Endothelial cell of umbilical vein (primary cell): Measurements from ENCODE around the gene COG4. TPM values are rescaled to one million over a fixed set of nuclear protein-coding genes. Genes with fewer than 3 reads are reported as not detected.
A peak's percentile ranks its signal among the peaks of the same experiment; 100 is the strongest.

Experiments used
- BruUV-seq: library from RNA; stranded (reverse); fragments of 400-500 nt; replicated peaks from 2 replicates; lab custom pipeline; 2021; lab: Mats Ljungman, UMichigan
- CTCF ChIA-PET: fragments of 300-600, 350-600 bp; sonication (Branson Sonifier 250); formaldehyde crosslinking; loops from one replicate; lab custom pipeline; 2021; ENCODE audit warnings: antibody characterized with exemption, inconsistent platforms; lab: Charles Lee
- POLR2A ChIA-PET: fragments of 300-600, 350-600 bp; sonication (Branson Sonifier 250); formaldehyde crosslinking; loops from one replicate; lab custom pipeline; 2021; ENCODE audit warnings: antibody characterized with exemption, inconsistent platforms; lab: Charles Lee
- DNase-seq: peaks from one replicate; pipeline ENCODE4 v3.0.0-alpha.2; 2011; ENCODE audit warnings: low read depth, low spot score
- FAIRE-seq: peaks from 2 replicates; lab custom pipeline; 2011; peaks lifted over from hg19 to GRCh38; lab: Jason Lieb, UNC
- H2AFZ ChIP-seq: 2 replicates; pipeline ENCODE4 v1.6.0; 2012; ENCODE audit warnings: low read depth, low read length, control low read depth, inconsistent platforms
- H3K27ac ChIP-seq: 2 replicates; pipeline ENCODE4 v1.5.1; 2011; ENCODE audit warnings: low read depth, mild to moderate bottlenecking, control low read depth, low read length, moderate library complexity; ENCODE audit not compliant: insufficient read depth
- H3K27me3 ChIP-seq, 2 experiments: 2 replicates each; pipeline versions ENCODE4 v1.6.0 to v1.6.1; 2011; ENCODE audit warnings: low read length in 2 of 2, mixed read lengths in 1 of 2; ENCODE audit not compliant: control insufficient read depth in 2 of 2, insufficient read depth in 2 of 2
- H3K36me3 ChIP-seq, 2 experiments: 2 replicates in 1 of 2; 3 replicates in 1 of 2; pipeline ENCODE4 v1.5.1; 2011; ENCODE audit warnings: low read length in 2 of 2, mild to moderate bottlenecking in 1 of 2, moderate library complexity in 1 of 2; ENCODE audit not compliant: control insufficient read depth in 2 of 2, insufficient read depth in 2 of 2; ENCODE audit errors: extremely low read depth in 1 of 2
- H3K4me1 ChIP-seq: 3 replicates; pipeline ENCODE4 v1.5.1; 2011; ENCODE audit warnings: mild to moderate bottlenecking, low read length; ENCODE audit not compliant: control insufficient read depth, insufficient read depth; ENCODE audit errors: extremely low read depth
- H3K4me2 ChIP-seq: 2 replicates; pipeline ENCODE4 v1.6.1; 2011; ENCODE audit warnings: low read length, control low read depth, mixed read lengths; ENCODE audit not compliant: insufficient read depth
- H3K4me3 ChIP-seq, 3 experiments: fragments of 200-600 bp in 1 of 3; sonication (generic), shearing (Covaris generic) in 1 of 3; replicated peaks in 1 of 3; 2 replicates each; pipeline ENCODE4 v1.5.1; 2011 to 2016; ENCODE audit warnings: control low read depth in 3 of 3, low read length in 3 of 3, mild to moderate bottlenecking in 2 of 3, inconsistent platforms in 1 of 3, low read depth in 1 of 3, moderate library complexity in 1 of 3; ENCODE audit not compliant: insufficient read depth in 1 of 3
- H3K79me2 ChIP-seq: 2 replicates; pipeline ENCODE4 v1.6.0; 2012; ENCODE audit warnings: low read length, inconsistent platforms; ENCODE audit not compliant: control insufficient read depth, insufficient read depth
- H3K9ac ChIP-seq: replicated peaks from 2 replicates; pipeline ENCODE3; 2011; ENCODE audit warnings: low read length, control low read depth; ENCODE audit not compliant: insufficient read depth; ENCODE audit errors: extremely low read depth
- H3K9me1 ChIP-seq: replicated peaks from 3 replicates; pipeline ENCODE4 v1.6.0; 2011; ENCODE audit warnings: mild to moderate bottlenecking, low read length; ENCODE audit not compliant: control insufficient read depth, insufficient read depth; ENCODE audit errors: extremely low read depth
- H3K9me3 ChIP-seq: replicated peaks from 2 replicates; pipeline ENCODE4 v1.5.1; 2012; ENCODE audit warnings: low read length, inconsistent platforms; ENCODE audit not compliant: control insufficient read depth, insufficient read depth
- H4K20me1 ChIP-seq: replicated peaks from 2 replicates; pipeline ENCODE3; 2011; ENCODE audit warnings: mild to moderate bottlenecking, low read length; ENCODE audit not compliant: control insufficient read depth, insufficient read depth; ENCODE audit errors: extremely low read depth
- EZH2 ChIP-seq: IDR thresholded peaks from 2 replicates; pipeline ENCODE4 v1.6.1; 2012; ENCODE audit warnings: borderline replicate concordance, low read depth, mild to moderate bottlenecking, moderate library complexity, low read length, inconsistent platforms; ENCODE audit not compliant: severe bottlenecking
- FOS ChIP-seq: IDR thresholded peaks from 2 replicates; pipeline ENCODE4 v1.6.1; 2011; ENCODE audit warnings: mild to moderate bottlenecking, low read length, moderate library complexity, borderline replicate concordance; ENCODE audit not compliant: insufficient read depth
- GATA2 ChIP-seq: IDR thresholded peaks from 2 replicates; pipeline ENCODE4 v1.7.0; 2011; ENCODE audit warnings: low read depth, mild to moderate bottlenecking, moderate library complexity, mixed read lengths, low read length; ENCODE audit not compliant: insufficient read length, insufficient read depth
- JUN ChIP-seq: IDR thresholded peaks from 2 replicates; pipeline ENCODE4 v1.6.1; 2011; ENCODE audit warnings: borderline replicate concordance, low read depth; ENCODE audit not compliant: insufficient read length, insufficient read depth
- MYC ChIP-seq: IDR thresholded peaks from one replicate; pipeline ENCODE4 v1.6.1; 2011; ENCODE audit warnings: mild to moderate bottlenecking, low read depth, low read length
- POLR2A ChIP-seq: IDR thresholded peaks from 2 replicates; pipeline ENCODE4 v1.6.1; 2012; ENCODE audit warnings: low read depth, mild to moderate bottlenecking, control low read depth, low read length
- POLR2AphosphoS5 ChIP-seq: IDR thresholded peaks from 2 replicates; pipeline ENCODE4 v1.6.1; 2012; ENCODE audit warnings: low read depth, mild to moderate bottlenecking, control low read depth, low read length, moderate library complexity; ENCODE audit not compliant: insufficient read depth
- dilution Hi-C: fragments of 300-500 bp; cut with MboI; formaldehyde crosslinking; loops from one replicate; pipeline ENCODE4 v1.15.0; 2019; ENCODE audit warnings: low sequenced_read_pairs; ENCODE audit not compliant: extremely low pct_ligation_motif_present
- intact Hi-C: fragments of 100-400 bp; cut with micrococcal nuclease; formaldehyde crosslinking; loops from one replicate; pipeline ENCODE4 v1.10.0; 2022
- polyA plus RNA-seq, 4 experiments: library from polyadenylated mRNA; depleted of rRNA in 3 of 4; stranded (reverse) in 3 of 4; unstranded in 1 of 4; fragments of >200 nt; gene quantifications; 2 replicates each; pipeline versions ENCODE4 v1.2.1 to v1.2.3, GENCODE V29; 2011 to 2012; ENCODE audit warnings: missing spikeins in 1 of 4
- total RNA-seq: library from RNA; stranded (reverse); gene quantifications from 2 replicates; pipeline ENCODE4 v1.2.3, GENCODE V29; 2021
- TF ChIP-seq, protein P1 (sequence below): IDR thresholded peaks from 2 replicates; pipeline ENCODE4 v1.6.1; 2011; ENCODE audit not compliant: insufficient read depth, insufficient read length
- TF ChIP-seq, protein P2 (sequence below), 2 donors: IDR thresholded peaks; 1 replicate in 1 of 2; 2 replicates in 1 of 2; pipeline ENCODE4 v1.5.1; 2011; ENCODE audit warnings: low read length in 2 of 2, mild to moderate bottlenecking in 2 of 2, moderate library complexity in 2 of 2, control low read depth in 1 of 2, inconsistent platforms in 1 of 2, low read depth in 1 of 2; ENCODE audit not compliant: insufficient read depth in 1 of 2; ENCODE audit errors: extremely low read depth in 1 of 2

Gene COG4
- total and polyA plus RNA-seq, 2 donors (not counting 3 experiments of a cell fraction or from before 2014, with no cell fraction given): 53.7 to 61.2 TPM

DNA sequence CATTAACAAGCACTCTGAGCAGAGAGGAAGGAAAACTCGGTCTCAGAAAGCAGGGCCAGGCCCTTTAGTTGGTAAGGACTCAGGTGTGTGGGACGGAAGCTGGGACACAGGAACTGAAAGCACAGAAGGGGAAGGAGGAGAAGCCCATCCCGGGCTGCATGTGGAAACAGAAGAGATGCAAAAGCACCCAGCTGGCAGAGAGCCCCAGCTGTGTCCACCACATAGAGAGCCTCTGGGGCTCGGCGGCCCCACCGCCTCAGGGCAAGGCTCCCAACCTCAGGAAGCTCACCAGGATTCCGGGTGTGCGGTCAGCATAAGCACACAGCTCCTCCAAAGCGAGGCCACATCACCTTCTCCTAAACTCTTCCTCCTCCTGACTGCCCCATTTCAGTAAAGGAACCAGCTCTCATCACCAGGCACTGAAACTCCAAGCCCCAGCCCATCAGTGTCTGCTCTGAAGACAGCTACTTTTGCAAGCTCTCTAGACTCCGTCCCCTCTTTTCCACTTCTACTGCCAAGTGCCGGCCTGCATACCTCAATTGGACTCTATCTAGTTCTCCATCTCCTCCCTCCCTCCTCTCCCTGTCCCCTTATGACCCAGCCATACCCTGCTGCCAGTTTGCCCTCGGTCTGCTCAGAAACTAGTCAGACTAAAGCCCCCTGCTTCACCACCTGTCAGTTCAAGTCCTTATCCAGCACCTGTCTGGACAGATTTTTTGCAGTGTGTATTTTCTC, 90.5 kb downstream of the COG4 start:
- CTCF ChIA-PET: interaction anchor here (1.0 to 2.1 kb wide), 7 partner anchors 13 to 58 kb away, joined by 3 to 6 read pairs (median 3); no protein-coding TSS in a partner anchor
- Histone ChIP-seq H3K9me1 (no peaks in the 10 kb centered on the region), H3K4me3 (no peak overlapping the region), H3K4me1 (peaks cover 72% of the 10 kb centered on the region), H3K36me3 (peaks cover 0 to 5% of the 10 kb centered on the region in 2 experiments), H3K9me3 (no peaks in the 10 kb centered on the region), H3K4me2 (peak overlapping the region; percentile 25), H3K27ac (peak overlapping the region; percentile 60), H2AFZ (no peak overlapping the region), H3K79me2 (peaks cover 62% of the 10 kb centered on the region), H3K27me3 (no peaks in the 10 kb centered on the region), H4K20me1 (no peaks in the 10 kb centered on the region), H3K9ac (peak overlapping the region; percentile 35)
- no TSS peak for BruUV-seq
- DNase-seq (no peak), FAIRE-seq (no peak)
- TF ChIP-seq GATA2: peak; percentile 13
- TF ChIP-seq FOS: no peak
- dilution Hi-C loops: no loop called here
- intact Hi-C loops: loop anchor here (1.0 kb wide), 1 partner anchor 29 kb away; no protein-coding TSS in a partner anchor
- POLR2A ChIA-PET: no interaction called here

DNA sequence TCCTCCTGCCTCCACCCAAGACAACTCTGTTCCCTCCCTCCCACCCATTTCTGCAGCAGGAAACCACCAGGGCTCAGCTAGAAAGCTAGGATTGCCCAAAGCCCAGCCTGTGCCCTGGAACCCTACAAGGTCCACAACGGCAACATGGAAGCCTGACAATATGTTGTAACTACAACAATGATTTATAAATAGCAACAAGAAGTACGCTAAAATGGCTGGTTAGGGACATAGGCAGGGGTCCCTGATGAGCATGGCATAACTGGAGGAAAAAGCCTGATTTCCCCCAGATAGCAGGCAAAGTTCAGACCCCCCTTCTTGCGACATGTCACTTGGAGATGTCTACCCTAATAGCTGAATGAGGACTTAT, 91.0 kb downstream of the COG4 start:
- CTCF ChIA-PET: interaction anchor here (1.1 to 2.1 kb wide), 5 partner anchors 24 to 59 kb away, joined by 3 to 6 read pairs (median 3); no protein-coding TSS in a partner anchor
- Histone ChIP-seq H3K36me3 (peaks cover 0 to 5% of the 10 kb centered on the region in 2 experiments), H3K79me2 (peaks cover 61% of the 10 kb centered on the region), H3K4me3 (no peak overlapping the region), H3K9me1 (no peaks in the 10 kb centered on the region), H4K20me1 (no peaks in the 10 kb centered on the region), H3K27me3 (no peaks in the 10 kb centered on the region), H3K9ac (no peak overlapping the region), H3K9me3 (no peaks in the 10 kb centered on the region), H3K27ac (peak overlapping the region; percentile 60), H3K4me2 (no peak overlapping the region), H3K4me1 (peaks cover 72% of the 10 kb centered on the region), H2AFZ (no peak overlapping the region)
- DNase-seq: no peak
- TF ChIP-seq MYC: no peak
- no peak for TF ChIP-seq GATA2
- TF ChIP-seq, protein P1, sequence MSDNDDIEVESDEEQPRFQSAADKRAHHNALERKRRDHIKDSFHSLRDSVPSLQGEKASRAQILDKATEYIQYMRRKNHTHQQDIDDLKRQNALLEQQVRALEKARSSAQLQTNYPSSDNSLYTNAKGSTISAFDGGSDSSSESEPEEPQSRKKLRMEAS: no peak
- TF ChIP-seq FOS: no peak
- no peak for TF ChIP-seq JUN
- TF ChIP-seq EZH2: no peak
- no peak for TF ChIP-seq POLR2A
- TF ChIP-seq, protein P2, sequence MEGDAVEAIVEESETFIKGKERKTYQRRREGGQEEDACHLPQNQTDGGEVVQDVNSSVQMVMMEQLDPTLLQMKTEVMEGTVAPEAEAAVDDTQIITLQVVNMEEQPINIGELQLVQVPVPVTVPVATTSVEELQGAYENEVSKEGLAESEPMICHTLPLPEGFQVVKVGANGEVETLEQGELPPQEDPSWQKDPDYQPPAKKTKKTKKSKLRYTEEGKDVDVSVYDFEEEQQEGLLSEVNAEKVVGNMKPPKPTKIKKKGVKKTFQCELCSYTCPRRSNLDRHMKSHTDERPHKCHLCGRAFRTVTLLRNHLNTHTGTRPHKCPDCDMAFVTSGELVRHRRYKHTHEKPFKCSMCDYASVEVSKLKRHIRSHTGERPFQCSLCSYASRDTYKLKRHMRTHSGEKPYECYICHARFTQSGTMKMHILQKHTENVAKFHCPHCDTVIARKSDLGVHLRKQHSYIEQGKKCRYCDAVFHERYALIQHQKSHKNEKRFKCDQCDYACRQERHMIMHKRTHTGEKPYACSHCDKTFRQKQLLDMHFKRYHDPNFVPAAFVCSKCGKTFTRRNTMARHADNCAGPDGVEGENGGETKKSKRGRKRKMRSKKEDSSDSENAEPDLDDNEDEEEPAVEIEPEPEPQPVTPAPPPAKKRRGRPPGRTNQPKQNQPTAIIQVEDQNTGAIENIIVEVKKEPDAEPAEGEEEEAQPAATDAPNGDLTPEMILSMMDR (IDR thresholded peaks at IDR 0.05; ENCODE audit: extremely low read depth in 1 of 2, insufficient read depth in 1 of 2, low read depth in 1 of 2, low read length in 2 of 2): no peak
- no peak for TF ChIP-seq POLR2AphosphoS5
- intact Hi-C loops (no loop called here), dilution Hi-C loops (no loop called here)
- no TSS peak for BruUV-seq
- POLR2A ChIA-PET: no interaction called here
- no peak for FAIRE-seq
